HG03045 (cell line): ENCODE data around the gene LHB.

Source experiments
- ATAC-seq: cut with Tn5 transposase; IDR thresholded peaks from one replicate; pipeline ENCODE4 v1.9.1; 2021; ENCODE audit warnings: mild to moderate bottlenecking, moderate library complexity; ENCODE audit not compliant: unreplicated experiment

The LHB gene

DNA sequence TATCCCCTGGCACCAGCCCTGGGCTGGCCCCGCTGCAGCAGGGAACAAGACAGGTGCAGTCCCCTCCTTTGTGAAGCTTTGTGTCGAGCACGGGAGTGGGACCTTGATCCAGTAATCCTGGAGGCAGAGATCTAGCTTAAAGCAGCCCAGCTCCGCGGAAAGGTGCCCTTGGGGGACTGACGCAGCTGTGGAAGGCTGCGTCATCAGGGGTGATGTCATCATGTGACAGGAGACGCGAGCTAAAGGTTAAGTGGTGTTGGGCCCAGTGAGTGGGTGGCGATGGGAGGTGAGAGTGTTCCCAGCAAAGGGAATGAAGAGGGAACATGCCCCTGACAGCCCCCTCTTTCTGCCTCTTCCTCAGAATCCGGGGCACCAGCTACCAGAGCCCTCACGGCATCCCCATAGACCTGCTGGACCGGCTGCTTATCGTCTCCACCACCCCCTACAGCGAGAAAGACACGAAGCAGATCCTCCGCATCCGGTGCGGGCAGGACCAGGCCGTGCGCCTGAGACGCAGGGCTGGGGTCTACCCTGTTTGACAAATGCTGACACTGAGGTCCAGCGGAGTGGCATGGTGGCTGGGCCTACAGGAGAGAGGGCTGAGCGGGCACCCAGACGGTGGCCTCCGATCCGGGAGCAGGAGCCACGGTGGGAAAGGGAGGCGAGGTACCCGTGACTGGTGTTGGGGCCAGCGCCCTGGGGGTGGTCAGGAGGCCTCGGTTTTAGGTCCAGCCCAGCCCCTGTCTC, 2.6 kb downstream of the LHB start:
- no peak for ATAC-seq

DNA sequence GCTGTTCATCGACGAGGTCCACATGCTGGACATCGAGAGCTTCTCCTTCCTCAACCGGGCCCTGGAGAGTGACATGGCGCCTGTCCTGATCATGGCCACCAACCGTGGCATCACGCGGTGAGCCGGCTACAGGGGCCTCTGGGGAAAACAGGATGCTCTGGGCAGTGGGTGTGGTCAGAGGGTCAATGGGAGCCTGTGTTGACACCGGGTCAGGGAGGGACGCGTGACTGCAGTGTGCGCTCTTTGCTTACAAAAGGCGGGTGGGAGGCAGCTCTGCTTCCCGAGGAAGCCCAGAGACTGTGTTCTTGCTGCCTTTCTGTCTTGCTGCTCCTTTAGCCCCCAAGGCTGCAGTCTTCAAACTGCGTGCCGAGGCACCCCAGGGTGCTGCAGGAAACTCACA, 5.7 kb downstream of the LHB start:
- ATAC-seq: no peak

DNA sequence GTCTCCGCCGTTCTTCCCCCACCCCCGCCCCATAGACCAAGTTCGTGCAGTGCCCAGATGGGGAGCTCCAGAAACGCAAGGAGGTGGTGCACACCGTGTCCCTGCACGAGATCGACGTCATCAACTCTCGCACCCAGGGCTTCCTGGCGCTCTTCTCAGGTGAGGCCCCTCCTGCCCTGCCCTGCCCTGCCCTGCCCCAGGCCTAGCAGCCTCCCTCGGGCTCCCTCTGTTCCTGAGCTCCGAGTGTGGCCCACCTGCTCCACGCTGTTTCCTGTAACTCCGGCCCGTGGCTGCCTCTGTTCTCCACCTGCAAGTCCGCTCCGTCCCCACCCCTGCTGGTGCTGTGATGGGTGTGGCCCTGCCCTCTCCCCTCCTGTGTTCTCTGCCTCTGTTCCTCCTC, 6.4 kb downstream of the LHB start:
- ATAC-seq: no peak

DNA sequence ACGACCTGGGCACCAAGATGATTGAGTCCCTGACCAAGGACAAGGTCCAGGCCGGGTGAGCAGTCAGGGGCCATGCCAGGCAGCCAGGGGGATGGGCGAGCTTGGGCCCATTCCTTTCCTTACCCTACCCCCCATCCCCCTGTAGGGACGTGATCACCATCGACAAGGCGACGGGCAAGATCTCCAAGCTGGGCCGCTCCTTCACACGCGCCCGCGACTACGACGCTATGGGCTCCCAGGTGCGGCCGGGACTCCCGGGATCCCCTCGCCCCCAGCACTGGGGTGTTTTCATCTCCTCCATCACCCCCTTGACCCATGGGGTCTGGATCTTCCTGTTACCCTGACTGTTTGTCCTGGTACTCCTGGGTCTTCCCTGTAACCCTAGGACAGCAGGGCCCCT, 7.1 kb downstream of the LHB start:
- ATAC-seq: no peak

- ATAC-seq: no peak
These were observed 10.0 kb downstream of the LHB start for GRCh38 chr19:49006905-49007304.

- ATAC-seq: no peak
These were observed 11.8 kb downstream of the LHB start for GRCh38 chr19:49004964-49005614.

DNA sequence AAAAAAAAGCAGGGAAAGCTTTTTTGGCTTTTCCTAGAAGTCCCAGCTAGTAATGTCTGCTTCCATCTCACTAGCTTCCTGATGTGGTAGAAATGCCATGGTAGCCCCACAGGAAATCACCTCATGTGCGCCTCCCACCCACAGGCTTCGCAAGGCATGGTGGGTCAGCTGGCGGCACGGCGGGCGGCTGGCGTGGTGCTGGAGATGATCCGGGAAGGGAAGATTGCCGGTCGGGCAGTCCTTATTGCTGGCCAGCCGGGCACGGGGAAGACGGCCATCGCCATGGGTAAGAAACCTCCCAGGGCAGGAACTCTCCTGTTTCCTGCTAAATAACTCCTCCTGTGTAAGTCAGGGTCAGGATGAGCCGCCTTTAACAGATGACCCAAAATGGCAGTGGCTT, 12.8 kb downstream of the LHB start:
- ATAC-seq: no peak

GRCh38 chr19:48999481-49000325, 17.2 kb downstream of the LHB start:
- ATAC-seq: no peak

GRCh38 chr19:48997972-48998371, 18.9 kb downstream of the LHB start:
- ATAC-seq: no peak

GRCh38 chr19:48994035-48994386, 22.9 kb downstream of the LHB start:
- ATAC-seq: no peak

DNA sequence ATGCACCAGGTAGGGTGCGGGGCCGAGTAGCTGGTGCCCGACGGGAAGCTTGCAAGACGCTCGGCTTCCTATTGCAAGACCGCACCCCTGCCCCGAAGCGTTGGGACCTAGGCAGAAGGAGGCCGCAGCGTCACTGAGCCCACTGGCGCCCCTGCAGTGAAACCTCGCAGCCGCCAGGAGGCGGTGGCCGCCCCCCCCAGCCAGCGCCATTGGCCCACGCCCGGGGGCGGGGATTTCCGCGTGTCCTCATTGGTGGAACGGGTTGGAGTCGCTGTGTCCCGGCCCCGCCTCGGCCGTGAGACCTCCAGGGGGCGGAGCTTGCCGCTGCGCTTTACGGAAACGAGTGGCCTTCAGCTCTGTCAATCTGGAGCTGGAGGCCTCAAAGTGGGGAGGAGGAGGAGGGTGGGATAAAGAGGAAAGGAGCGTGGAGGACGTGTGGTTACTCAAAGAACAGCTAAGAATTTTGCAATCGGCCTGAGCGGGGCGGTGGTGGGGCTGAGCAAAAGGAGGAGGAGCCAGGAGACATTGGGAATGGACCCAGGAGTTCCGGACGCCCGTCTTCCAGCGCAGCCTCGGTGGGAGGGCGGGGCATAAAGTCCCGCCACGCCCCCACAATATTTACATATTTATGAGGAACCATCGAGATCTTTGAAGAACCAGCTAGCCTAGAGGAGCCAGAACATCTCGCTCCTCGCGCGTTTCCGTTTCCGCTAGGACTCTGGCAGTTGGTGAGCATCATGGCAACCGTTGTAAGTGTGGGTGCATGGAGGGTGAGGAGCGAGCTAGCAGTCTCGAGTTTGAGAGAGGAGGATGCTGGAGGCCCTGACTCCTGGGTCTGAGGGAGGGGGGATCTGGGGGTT, 23.5 kb downstream of the LHB start, which contains the start of the genes GYS1 and RUVBL2:
TSS of gene GYS1 (minus strand) at position 135 of the 860 bp plus-strand sequence. CDS start 197 bp downstream, outside the sequence.
TSS of gene RUVBL2 (plus strand) at position 713 of the 860 bp plus-strand sequence. CDS start at position 738, 25 bp downstream.
- peak; percentile 86 for ATAC-seq

DNA sequence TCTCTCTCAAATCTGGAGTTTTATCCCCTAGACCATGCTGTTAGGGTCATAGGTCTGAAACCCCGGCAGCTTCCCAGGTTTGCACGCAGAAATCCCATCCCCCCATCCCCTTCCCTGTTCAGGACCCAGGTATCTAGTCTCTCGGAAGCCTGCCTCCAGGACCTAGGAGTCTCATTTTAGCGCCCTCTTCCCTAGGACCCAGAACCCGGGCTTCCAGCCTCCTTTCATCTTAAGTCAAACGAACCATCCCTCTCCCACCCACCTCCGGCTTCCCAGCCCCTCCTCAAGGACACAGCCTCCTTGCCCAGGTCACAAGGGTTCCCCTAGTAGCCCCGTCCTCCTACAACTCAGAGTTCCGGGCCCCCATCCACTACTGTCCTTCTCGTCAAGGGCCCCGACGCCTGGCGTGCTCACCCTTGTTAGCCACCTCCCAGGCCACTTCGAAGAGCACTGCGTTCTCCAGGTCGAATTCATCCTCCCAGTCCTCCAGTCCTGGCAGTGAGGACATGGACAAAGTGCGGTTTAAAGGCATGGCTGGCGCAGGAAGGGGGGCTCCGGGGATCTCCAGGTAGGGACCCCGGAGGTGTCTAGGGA, 24.2 kb downstream of the LHB start:
- ATAC-seq: no peak

DNA sequence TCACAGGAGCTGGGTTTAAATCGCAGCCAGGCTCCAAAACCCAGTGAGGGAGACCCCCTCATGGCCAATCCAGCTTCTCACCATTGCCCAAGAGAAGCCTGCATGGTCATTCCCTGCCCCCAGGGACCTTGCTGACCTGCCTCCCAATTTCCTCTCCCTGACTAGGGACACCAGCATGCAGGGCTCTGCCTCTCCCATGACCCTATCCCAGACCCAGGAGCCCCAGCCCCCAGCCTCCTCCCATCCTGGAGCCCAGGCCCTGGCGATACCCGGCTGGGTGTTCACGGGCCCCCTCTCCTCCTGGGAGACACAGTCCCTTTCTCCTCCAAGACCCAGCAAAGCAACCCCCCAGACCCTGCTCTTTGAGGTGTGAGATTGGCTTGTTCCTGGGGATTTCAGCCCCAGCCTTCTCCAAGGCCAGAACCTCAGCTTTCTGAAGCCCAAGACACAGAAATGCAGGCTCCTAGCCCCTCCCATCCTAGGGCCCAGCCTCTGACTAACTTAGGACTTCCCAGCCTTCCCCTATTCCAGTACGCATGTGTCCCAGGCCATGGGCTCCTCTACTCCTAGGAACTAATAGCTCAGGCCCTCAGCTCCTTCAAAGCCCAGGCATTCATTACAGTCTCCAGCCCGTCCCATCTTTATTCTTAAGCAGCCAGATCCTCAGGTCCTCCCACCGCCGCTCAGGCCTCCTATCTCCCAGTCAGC, 24.9 kb downstream of the LHB start:
- ATAC-seq: no peak

DNA sequence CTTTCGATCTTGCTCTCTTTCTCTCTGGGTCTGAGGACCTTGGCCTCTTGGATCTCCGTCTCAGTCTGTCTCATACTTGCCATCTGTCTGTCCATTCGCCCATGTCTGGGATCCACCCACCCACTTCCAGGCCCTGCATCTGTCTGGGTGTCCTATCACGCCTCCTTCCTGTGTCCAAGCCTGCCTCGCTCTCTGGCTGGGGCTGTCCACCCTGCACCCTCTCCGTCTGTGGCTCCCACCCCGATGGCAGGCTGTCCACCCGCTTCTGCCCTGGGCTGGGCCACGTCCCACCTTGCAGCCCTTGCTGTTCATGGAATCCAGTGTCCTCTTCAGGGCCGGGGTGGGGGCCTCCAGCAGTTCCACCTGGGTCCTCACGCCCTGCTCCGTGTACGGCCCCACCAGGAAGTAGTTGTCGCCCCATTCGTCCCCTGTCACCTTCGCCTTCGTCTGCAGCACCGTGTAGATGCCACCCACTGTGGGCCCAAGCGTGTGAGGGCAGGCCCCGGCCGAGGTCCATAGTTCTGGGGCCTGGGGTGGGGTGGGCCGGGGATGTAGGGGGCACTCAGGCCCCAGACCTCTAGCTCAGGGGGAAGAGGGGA, 25.8 kb downstream of the LHB start:
- no peak for ATAC-seq

DNA sequence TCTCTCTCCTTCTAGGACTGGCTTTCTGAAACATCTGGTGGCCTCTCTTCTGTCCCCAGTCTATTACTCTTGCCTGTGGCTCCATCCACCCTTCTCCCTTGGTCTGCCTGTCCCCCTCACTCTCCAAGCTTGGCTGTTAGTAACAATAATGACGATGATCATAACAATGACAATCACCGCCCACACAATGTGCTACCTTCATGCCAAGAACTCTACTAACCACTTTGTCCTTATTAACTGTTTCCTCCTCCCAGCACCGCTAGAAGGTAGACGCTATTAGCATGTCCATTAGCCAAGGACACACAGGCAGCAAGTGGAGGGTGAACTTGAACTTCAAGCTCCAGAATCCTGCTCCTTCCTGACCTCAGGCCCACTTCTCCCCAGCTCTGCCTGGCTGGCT, 26.5 kb downstream of the LHB start:
- ATAC-seq: no peak

DNA sequence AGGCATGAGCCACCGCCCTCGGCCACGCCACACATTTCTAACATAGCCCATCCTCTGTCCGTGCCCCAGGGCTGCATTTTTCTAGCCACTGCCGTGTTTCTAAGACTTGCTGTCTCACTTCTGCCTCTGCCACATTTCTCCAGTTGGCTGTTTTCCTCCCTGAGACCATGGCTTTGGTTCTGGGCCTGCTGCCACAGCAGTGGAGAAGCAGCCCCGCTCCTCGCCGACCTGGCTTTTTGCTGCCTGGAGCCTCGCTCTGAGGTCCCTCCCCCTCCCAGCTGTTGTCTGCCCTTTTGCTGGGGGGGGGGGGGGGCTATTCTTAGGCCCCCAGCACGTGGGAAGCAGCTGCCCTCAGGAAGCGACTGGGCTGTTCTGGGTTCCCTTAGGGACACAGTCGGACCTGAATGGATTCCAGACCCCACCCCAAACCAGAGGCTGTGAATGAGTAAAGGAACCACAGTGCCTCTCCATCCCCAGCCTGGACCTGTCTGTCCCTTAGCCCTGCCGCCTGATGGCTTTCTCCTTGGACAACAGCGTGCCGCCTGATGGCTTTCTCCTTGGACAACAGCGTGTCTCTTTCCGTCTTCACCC, 27.1 kb downstream of the LHB start:
- ATAC-seq: no peak

- ATAC-seq: no peak
These were observed 28.0 kb downstream of the LHB start for GRCh38 chr19:48988860-48989259.

DNA sequence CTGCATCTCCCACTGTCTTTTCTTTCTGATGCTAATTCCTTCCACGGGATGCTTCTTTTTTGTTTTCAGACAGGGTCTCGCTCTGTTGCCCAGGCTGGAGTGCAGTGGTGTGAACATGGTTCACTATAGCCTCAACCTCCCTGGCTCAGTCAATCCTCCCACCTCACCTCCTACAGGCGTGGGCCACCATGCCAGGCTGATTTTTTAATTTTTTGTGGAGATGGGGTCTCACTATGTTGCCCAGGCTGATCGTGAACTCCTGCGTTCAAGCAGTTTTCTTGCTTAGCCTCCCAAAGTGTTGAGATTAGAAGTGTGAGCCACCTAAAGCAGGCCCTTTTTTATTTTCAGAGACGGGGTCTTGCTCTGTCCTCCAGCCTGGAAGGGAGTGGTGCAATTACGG, 28.6 kb downstream of the LHB start:
- no peak for ATAC-seq

DNA sequence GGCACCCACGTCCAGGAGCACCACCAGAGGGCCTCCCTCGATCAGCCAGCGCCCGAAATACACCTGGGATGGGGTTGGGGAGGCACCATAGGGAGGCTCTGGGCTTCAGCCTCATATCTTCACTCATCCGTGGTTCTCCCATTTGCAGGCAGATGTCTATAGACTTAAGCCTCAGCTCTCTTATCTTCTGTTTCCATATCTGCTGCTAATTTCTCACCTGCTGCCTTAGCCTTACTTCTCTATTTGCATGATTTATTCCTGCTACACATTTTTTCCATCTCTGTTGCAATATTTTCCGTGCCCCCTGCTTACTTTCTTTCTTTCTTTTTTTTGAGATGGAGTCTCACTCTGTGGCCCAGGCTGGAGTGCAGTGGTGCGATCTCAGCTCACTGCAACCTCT, 29.6 kb downstream of the LHB start:
- no peak for ATAC-seq
